Suppressor macrophage treated with lipopolysaccharide for 4 hours (primary cell): Measurements from ENCODE around the gene MYO1D.
A peak's percentile ranks its signal among the peaks of the same experiment; 100 is the strongest.
"Not testable (repeated sequence)": the region's sequence is repeated elsewhere in the genome, so short reads cannot be mapped to it uniquely, and the experiment has no call there.

Experiments used
- DNase-seq: peaks from one replicate; pipeline ENCODE4 v3.0.0-alpha.2; 2020

The MYO1D gene

GRCh38 chr17:32564325-32564724 lies 312.6 kb downstream of the MYO1D start:
- DNase-seq: no peak

GRCh38 chr17:32563583-32563982 lies 313.3 kb downstream of the MYO1D start:
- DNase-seq: no peak

- DNase-seq: no peak
Observed at GRCh38 chr17:32558997-32559650, 317.8 kb downstream of the MYO1D start.

- DNase-seq: no peak
Observed at GRCh38 chr17:32558326-32558955, 318.5 kb downstream of the MYO1D start.

GRCh38 chr17:32555611-32556310 lies 321.2 kb downstream of the MYO1D start:
- no peak for DNase-seq

- peak; percentile 22 for DNase-seq
Observed at GRCh38 chr17:32553168-32553567, 323.8 kb downstream of the MYO1D start.

- DNase-seq: no peak
Observed at GRCh38 chr17:32552280-32552679, 324.6 kb downstream of the MYO1D start.

GRCh38 chr17:32551186-32551955 lies 325.6 kb downstream of the MYO1D start:
- peak; percentile 46 for DNase-seq

- no peak for DNase-seq
Observed at GRCh38 chr17:32549559-32549958, 327.4 kb downstream of the MYO1D start.

GRCh38 chr17:32546031-32546444 lies 330.9 kb downstream of the MYO1D start:
- no peak for DNase-seq

GRCh38 chr17:32542186-32542585 lies 334.7 kb downstream of the MYO1D start:
- DNase-seq: no peak

GRCh38 chr17:32541640-32542039 lies 335.3 kb downstream of the MYO1D start:
- DNase-seq: no peak

GRCh38 chr17:32536736-32537643 lies 339.9 kb downstream of the MYO1D start:
- DNase-seq: peak; percentile 19

- no peak for DNase-seq
Observed at GRCh38 chr17:32533296-32533695, 343.6 kb downstream of the MYO1D start.

- no peak for DNase-seq
Observed at GRCh38 chr17:32529604-32530003, 347.3 kb downstream of the MYO1D start.

- DNase-seq: no peak
Observed at GRCh38 chr17:32528825-32529224, 348.1 kb downstream of the MYO1D start.

- no peak for DNase-seq
Observed at GRCh38 chr17:32527146-32527545, 349.8 kb downstream of the MYO1D start.

GRCh38 chr17:32525122-32525521 lies 351.8 kb downstream of the MYO1D start:
- DNase-seq: no peak

GRCh38 chr17:32524553-32524880 lies 352.4 kb downstream of the MYO1D start:
- DNase-seq: not testable (repeated sequence)

- no peak for DNase-seq
Observed at GRCh38 chr17:32523827-32524552, 352.9 kb downstream of the MYO1D start.

- DNase-seq: no peak
Observed at GRCh38 chr17:32523017-32523680, 353.8 kb downstream of the MYO1D start.
